T-helper 2 cell (primary cell): ENCODE measurements around the gene MAP10.
"Not testable (repeated sequence)": the region's sequence is repeated elsewhere in the genome, so short reads cannot be mapped to it uniquely, and the experiment has no call there.

Experiments used
- DNase-seq, 5 experiments: peaks; one replicate each; pipeline versions ENCODE4 v3.0.0 to v3.0.0-alpha.2; 2012 to 2022
- total RNA-seq, 2 donors: gene quantifications; one replicate each; lab custom pipeline; 2026; lab: John Stamatoyannopoulos, UW

Gene MAP10
- total RNA-seq, result 0.31 to 3.0 reads per million in 2 donors

- DNase-seq, result peak; percentile 18 to 93 (median 53)
These were observed at the start of gene MAP10 for GRCh38 chr1:232805269-232806185. TSS of gene MAP10 (plus strand) at chr1:232805416. CDS start at chr1:232805450, 34 bp downstream.

DNA sequence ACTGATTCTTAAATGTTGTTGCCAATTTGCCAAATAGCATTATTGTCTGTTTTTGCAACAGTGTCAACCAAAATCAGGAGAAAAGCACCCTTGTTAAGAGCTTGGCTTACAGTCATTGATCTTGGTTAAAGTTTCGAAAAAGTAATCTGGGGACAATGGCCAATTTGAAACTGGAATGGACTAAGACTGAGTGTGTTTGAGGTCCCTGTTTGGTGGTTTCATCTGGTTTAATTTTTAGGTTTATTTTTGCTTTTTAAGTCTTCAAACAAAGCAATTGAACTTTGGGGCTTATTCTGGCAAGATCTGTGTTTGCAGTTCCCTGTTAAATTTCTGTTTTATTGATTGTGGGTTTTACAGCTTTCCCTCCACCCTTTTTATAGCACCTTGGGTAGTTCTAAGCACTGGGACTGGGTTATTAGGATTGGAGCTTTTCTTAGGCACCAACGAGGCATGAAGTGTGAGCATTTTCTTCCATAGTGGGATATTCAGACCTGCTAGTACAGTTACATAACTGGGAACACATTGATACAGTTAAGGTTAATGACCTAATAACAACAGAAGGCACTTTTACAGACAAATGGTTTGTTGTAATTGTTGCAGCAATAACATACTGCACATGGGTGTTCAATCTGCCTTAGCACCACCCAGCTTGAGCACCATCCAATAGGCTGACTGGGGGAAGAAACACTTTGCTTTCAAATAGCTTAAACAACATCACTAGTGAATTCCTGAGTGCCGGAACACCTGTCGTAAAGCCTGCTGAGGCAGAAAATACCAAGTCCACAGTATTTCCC lies 40.6 kb upstream of the MAP10 start:
- no peak for DNase-seq

DNA sequence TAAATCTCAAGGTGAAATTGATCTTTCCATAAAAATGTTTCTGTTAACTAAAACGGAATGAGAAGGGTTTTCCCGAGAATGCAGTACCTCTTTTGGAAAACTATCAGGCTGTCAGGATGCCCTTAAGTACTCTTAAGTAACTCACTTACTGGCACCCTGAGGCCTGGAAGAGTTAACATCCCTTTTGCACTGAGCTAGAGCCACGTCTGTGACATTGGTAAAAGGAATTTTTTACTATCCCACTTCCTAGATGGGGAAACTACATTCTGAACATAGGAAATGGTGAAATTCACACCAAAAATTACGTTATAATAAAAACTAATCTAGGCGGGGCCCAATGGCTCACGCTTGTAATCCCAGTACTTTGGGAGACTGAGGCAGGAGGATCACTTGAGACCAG lies 39.7 kb upstream of the MAP10 start:
- no peak for DNase-seq

- no peak for DNase-seq
These were observed 38.9 kb upstream of the MAP10 start for GRCh38 chr1:232766241-232766890.

GRCh38 chr1:232766904-232767303 lies 38.3 kb upstream of the MAP10 start:
- DNase-seq, result no peak

- DNase-seq, result no peak
These were observed 37.7 kb upstream of the MAP10 start for GRCh38 chr1:232767305-232768074.

- DNase-seq, result no peak
These were observed 36.4 kb upstream of the MAP10 start for GRCh38 chr1:232768793-232769192.

DNA sequence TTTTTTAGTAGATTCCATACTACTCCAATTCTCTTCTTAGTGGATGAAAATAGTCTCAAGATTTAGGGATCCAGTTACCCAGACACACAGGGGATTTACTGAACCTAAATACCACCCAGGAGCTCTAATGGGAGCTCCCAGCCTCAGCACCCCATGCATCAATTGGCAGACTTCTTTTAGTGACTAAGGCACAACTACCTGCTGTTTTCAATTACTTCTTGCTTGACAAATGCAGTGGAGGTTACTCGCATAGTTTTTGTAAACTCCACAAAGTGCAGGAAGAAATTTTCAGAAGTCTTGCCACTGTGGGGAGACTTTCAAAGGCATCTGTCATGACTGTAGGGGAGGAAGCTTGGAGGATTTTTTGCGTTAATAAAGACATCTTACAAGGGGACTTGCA lies 35.5 kb upstream of the MAP10 start:
- DNase-seq, result no peak

DNA sequence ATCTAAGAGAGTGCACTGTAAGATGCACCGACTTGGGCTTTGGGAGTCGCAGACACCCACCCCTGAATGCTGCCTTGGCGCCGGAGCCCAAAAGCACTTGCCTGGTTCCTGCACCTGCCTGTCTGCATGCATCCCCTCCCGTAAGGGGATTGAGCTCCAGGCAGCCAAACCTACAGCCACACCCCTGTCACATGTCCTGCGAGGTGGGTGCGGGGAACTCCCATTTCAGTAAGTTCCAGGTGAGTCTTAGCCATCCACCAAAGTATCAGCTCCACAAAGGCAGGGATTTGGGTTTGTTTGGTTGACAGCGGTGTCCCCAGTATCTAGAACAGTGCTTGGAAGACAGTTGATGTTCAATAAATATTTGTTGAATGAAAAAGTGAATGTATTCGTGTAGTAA lies 31.5 kb upstream of the MAP10 start:
- no peak for DNase-seq

DNA sequence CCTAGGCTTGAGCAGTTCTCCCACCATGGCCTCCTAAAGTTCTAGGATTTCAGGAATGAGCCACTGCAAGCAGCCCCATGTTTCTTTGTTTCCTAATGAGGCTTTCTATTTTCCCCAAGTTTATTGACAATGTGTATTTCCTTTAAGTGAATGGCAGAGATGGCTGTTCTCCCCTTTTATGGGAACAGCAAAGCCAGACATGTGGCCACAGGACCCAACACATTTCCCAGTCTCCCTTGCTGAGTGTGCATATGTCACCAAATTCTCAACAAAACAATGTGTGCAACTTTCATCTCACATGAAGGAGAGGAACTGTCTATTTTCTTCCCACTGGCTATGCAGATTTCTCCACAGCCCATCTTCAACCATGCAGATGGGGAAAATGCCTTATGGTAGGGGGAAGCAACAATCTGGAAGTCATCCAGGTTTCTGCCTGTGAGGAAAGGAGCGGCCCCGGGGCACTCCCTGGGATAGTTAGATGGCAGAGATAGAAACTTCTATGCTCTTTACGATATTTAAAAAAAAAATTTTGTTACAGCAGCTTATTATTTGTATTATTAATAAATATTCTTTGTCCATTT lies 28.6 kb upstream of the MAP10 start:
- DNase-seq, result no peak

GRCh38 chr1:232780354-232780753 lies 24.9 kb upstream of the MAP10 start:
- no peak for DNase-seq

DNA sequence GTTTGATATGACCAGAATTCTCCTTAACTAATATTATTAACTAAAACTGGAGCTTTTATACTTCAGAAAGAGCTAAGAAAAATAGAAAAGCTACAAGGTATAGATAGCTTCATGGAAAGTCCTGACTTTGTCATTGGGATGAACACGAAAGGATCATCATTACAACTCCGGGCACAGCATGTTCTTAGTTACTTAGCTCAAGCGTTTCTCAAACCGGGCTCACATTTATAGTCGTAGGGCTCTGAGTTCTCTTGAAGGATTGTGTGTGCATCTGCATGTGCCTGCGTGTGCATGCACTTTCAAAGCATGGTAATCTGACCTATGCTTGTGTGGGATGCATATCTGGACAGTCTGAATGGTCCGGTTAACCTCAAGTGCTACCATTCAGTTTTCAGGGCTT lies 20.4 kb upstream of the MAP10 start:
- no peak for DNase-seq

GRCh38 chr1:232785630-232786029 lies 19.6 kb upstream of the MAP10 start:
- DNase-seq, result not testable (repeated sequence)

DNA sequence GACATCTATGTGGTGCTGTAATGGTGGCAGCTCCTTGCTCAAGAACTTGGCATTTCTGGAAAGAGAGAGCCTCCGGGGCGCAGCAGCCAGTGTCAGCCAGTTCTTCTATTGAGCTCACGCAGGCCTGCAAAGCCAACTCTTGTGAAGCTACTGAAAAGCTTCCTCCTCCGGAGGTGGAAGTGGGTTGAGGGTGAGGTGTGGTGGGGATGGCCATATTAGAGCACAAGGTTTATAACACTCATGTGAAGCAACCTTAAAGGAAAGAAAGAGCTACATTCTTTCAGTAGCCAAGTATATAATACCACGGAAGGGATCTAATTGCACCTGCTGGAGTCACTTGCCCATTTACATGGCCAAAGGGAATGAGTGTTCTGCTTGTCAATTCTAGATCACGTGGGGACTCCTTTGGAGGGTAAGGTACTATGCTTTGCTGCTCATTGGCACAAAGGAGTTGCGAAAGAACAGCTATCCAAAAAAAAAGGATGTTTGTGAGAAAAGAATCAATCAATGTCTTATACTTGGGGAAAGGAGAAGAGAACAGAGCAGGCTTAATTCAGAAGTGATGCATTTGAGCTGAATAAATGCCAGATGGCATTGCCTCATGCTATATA lies 18.3 kb upstream of the MAP10 start:
- peak in 2 of 5 experiments; percentile 11 to 57 for DNase-seq

DNA sequence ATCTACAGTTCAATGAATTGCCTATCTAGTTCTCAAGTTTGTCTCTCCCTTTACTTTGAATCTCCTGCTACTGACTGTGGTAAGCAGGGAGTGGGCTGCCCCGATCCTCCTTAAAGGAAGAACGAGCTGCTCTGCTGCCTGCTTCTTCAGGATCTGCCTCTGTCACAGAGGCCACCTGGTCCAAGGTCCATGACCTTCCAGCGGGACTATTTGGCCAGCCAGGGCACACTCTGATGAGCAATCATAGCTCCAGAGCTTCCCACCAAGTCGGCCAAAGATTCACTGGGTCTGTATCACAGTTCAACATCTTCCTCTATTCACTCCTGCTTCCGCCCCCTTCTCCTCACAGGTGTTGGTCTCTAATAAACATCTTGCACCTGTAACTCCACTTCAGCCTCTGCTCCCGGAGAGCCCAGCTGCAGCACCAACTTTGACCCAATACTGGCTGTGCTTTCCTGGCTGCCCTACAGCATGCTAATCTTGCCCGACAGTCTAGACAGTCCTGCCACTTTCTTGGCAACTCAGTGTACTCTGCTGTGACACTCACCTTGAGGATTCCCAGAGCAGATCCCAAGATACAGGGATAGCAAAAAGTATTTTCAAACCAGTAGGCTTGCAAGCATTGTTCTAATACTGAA lies 16.9 kb upstream of the MAP10 start:
- DNase-seq, result no peak

DNA sequence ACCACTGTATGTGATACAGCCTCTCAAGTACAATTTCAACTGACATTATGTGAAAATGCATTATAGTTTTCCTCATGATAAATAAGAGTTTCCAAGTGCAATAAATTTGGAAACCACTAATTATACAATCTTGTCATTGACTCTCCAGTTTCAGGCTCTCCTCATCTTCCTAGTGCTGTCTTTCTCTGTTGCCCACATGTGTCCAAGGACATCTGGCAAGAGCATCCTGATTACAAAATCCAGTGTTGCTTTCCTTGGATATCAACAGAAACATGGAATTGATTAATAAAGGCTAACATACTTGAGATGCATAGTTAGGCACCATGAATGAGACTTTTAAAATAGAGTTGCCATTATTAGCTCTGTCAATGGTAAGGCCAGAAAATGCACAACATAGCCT lies 15.6 kb upstream of the MAP10 start:
- DNase-seq, result no peak

DNA sequence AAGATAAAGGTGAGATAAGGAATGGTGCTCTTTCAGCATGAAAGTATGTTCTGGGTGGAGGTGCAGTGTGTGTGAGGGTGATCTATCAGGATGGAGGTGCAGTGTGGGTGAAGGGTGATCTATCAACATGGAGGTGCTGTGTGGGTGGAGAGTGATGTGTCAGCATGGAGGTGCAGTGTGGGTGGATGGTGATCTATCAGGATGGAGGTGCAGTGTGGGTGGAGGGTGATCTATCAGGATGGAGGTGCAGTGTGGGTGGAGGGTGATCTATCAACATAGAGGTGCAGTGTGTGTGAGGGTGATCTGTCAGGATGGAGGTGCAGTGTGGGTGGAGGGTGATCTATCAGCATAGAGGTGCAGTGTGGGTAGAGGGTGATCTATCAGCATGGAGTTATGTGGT lies 12.3 kb upstream of the MAP10 start:
- DNase-seq, result no peak

- peak in 1 of 5 experiments; percentile 62 for DNase-seq
These were observed 11.3 kb upstream of the MAP10 start for GRCh38 chr1:232793944-232794343.

- peak in 1 of 5 experiments; percentile 11 for DNase-seq
These were observed 9.6 kb upstream of the MAP10 start for GRCh38 chr1:232795497-232796053.

- DNase-seq, result no peak
These were observed 7.2 kb upstream of the MAP10 start for GRCh38 chr1:232797856-232798510.
